ENCODE measurements around the gene UAP1L1. TPM values are rescaled to one million over a fixed set of nuclear protein-coding genes. Genes with fewer than 3 reads are reported as not detected.

UAP1L1 gene
- total and polyA plus RNA-seq, 2 of the 4 experiments (the other 2 are of a cell fraction): 2.3 to 9.8 TPM

DNA sequence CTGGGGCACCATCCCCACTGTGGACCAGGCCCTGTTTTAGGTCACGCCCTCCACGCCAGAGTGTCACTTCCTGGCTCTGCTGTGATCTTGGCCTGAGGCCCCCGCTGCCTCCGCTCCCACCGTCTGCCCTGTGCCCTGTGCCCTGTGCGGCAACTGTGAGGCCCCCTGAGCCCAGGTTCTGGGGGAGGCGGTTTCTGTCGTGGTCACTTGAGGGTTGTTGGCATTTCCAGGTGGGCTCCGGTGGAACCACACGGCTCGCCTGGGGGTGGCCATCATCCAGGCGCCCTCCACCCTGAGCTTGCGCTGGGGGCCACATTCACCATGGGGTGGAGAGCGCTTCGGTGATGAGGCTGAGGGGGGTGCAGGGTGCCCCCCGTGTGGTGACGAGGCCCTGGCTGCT lies 30.7 kb downstream of the UAP1L1 start:
- Histone ChIP-seq H3K4me2 (ENCODE audit: low read depth, low read length) (no peak overlapping the region), H4K91ac (ENCODE audit: insufficient read depth, low read depth, low read length) (no peak overlapping the region), H2AK9ac (replicated peaks; ENCODE audit: low read depth, low read length, poor library complexity) (no peak overlapping the region), H3K9me1 (ENCODE audit: insufficient read depth, low read length) (no peaks in the 10 kb centered on the region; the same call in 1 of the 2 replicates), H3K9ac (ENCODE audit: low read depth, low read length) (no peak overlapping the region), H3K9me3 (ENCODE audit: control insufficient read depth, insufficient read depth, low read length) (no peaks in the 10 kb centered on the region), H3K79me1 (ENCODE audit: low read depth in 1 of 2, low read length in 2 of 2) (peaks cover 0 to 9% of the 10 kb centered on the region in 2 experiments; a peak in 1 of 4 replicates), H3K27ac (ENCODE audit: insufficient read depth, low read length) (no peak overlapping the region), H3K18ac (ENCODE audit: low read depth, low read length) (no peak overlapping the region), H2AK5ac (ENCODE audit: low read depth, low read length) (no peak overlapping the region), H3K4ac (ENCODE audit: low read depth, low read length) (no peak overlapping the region), H2BK5ac (ENCODE audit: low read depth, low read length, poor library complexity, severe bottlenecking) (no peak overlapping the region), H3K14ac (replicated peaks; ENCODE audit: low read depth, low read length) (no peak overlapping the region), H2BK15ac (ENCODE audit: low read depth, low read length) (no peak overlapping the region), H3K27me3 (ENCODE audit: control insufficient read depth, insufficient read depth, low read length) (no peaks in the 10 kb centered on the region), H3K36me3 (ENCODE audit: control insufficient read depth, insufficient read depth, low read length) (peaks cover 76% of the 10 kb centered on the region), H2BK120ac (ENCODE audit: low read depth, low read length) (no peak overlapping the region), H3K4me1 (ENCODE audit: control insufficient read depth, insufficient read depth, low read length) (no peaks in the 10 kb centered on the region), H4K8ac (ENCODE audit: low read depth in 2 of 2, low read length in 2 of 2) (no peak overlapping the region), H3K4me3 (ENCODE audit: insufficient read depth, low read depth, low read length) (no peak overlapping the region), H2AFZ (replicated peaks; ENCODE audit: low read length, poor library complexity) (no peak overlapping the region), H2BK20ac (ENCODE audit: low read depth, low read length) (no peak overlapping the region), H4K5ac (ENCODE audit: low read depth, low read length) (no peak overlapping the region), H3K23ac (ENCODE audit: low read depth, low read length) (no peak overlapping the region), H3K56ac (ENCODE audit: extremely low read depth, insufficient read depth, low read length) (no peak overlapping the region), H4K20me1 (ENCODE audit: insufficient read depth, low read length) (no peaks in the 10 kb centered on the region)
- no peak for ATAC-seq (ENCODE audit: low read depth)
- intact Hi-C loops (cut with micrococcal nuclease): no loop called here
- no peak for DNase-seq
- TF ChIP-seq MAFK (IDR thresholded peaks at IDR 0.05; ENCODE audit: low read depth, low read length): no peak
- TF ChIP-seq CEBPB (IDR thresholded peaks at IDR 0.05; ENCODE audit: low read depth, low read length): no peak
- TF ChIP-seq MXI1 (IDR thresholded peaks at IDR 0.05; ENCODE audit: borderline replicate concordance, low read depth, low read length): no peak
- TF ChIP-seq POLR2A (IDR thresholded peaks at IDR 0.05; ENCODE audit: low read depth, low read length): no peak
- TF ChIP-seq SMC3 (IDR thresholded peaks at IDR 0.05; ENCODE audit: low read depth, low read length): no peak
- TF ChIP-seq NFE2L2 (IDR thresholded peaks at IDR 0.05; ENCODE audit: low read depth, low read length): no peak
- no peak for TF ChIP-seq RAD21 (IDR thresholded peaks at IDR 0.05; ENCODE audit: low read length)
- no peak for TF ChIP-seq RCOR1 (IDR thresholded peaks at IDR 0.05; ENCODE audit: insufficient replicate concordance, low read length)
- ChIA-PET CTCF (no interaction called here), POLR2A (ENCODE audit: unreplicated experiment) (no interaction called here)
- BruUV-seq (replicated peaks): no TSS peak
- in situ Hi-C loops (cut with MboI; ENCODE audit: low sequenced_read_pairs): no loop called here
- 100% methylated on average over 7 of the region's 17 CpGs; no CpG with 5 or more reads in 1 of the 2 experiments for WGBS, 2 experiments (ENCODE audit: extremely low coverage in 2 of 2, insufficient read length in 1 of 2)
- dilution Hi-C loops (cut with HindIII; ENCODE audit: low sequenced_read_pairs, unreplicated experiment): no loop called here
